ENCODE measurements around the gene TRIM72.
A peak's percentile ranks its signal among the peaks of the same experiment; 100 is the strongest.
"Not testable (repeated sequence)": the region's sequence is repeated elsewhere in the genome, so short reads cannot be mapped to it uniquely, and the experiment has no call there.

The TRIM72 gene

DNA sequence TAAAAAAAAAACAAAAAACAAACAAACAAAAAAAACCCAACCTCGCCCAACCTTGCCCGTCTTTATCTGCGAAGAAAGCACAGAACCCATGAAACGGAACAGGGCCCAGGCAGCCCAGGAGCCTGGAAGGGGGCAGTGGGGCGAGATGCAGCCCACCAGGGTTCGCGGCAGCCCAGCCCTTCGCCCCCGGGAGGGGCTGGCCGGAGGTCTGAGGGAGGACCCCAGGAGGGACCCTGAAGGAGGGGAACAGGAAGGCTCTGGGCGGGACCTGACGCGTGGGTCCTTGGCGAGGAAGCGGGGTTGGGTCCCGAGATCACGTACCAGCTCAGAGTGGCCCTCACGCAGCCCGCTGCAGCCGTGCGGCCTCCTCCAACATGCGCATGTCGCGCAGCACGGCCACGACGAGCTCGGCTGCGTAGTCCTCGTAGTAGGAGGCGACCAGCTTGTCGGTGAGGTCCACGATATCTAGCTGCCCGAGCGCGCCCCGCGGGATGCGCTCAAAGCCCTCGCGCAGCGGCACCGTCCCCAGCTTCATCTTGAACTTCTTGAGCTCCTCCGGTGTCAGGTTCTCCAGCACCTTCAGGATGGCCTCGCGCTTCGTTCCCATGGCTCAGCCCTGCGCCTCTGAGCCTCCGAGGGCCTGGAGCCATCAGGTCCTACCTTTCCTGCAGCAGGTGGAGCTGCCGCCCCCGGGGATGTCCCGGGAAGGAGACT is 2.7 kb downstream of the TRIM72 start, which contains the start of gene PYDC1:
Gene PYDC1, minus strand, starts transcription at position 714 of the 714 bp plus-strand sequence. Its CDS starts 107 bp downstream, at position 607.
- Mint-ChIP-seq H3K36me3 (ENCODE audit: low read depth) (no peaks in the 10 kb centered on the region), H3K4me3 (peak within 1 kb of the TSS; percentile 82), H3K4me1 (ENCODE audit: low read depth) (peaks cover 19% of the 10 kb centered on the region), H3K27ac (no peak within 1 kb of the TSS), H3K27me3 (ENCODE audit: low read depth) (peaks cover 50% of the 10 kb centered on the region), H3K9me3 (no peaks in the 10 kb centered on the region)

- Mint-ChIP-seq H3K9me3 (no peaks in the 10 kb centered on the region), H3K4me1 (ENCODE audit: low read depth) (peaks cover 16% of the 10 kb centered on the region), H3K36me3 (ENCODE audit: low read depth) (no peaks in the 10 kb centered on the region), H3K27ac (no peak overlapping the region), H3K27me3 (ENCODE audit: low read depth) (peaks cover 54% of the 10 kb centered on the region), H3K4me3 (peak overlapping the region; percentile 73)
Measured at GRCh38 chr16:31217136-31217530, 3.2 kb downstream of the TRIM72 start.

- H3K9me3 Mint-ChIP-seq = no peaks in the 10 kb centered on the region
- H3K27me3 Mint-ChIP-seq (ENCODE audit: low read depth) = peaks cover 51% of the 10 kb centered on the region
- peaks cover 13% of the 10 kb centered on the region for H3K4me1 Mint-ChIP-seq (ENCODE audit: low read depth)
- no peak overlapping the region for H3K27ac Mint-ChIP-seq
- H3K4me3 Mint-ChIP-seq = no peak overlapping the region
- H3K36me3 Mint-ChIP-seq (ENCODE audit: low read depth) = no peaks in the 10 kb centered on the region
Measured at GRCh38 chr16:31219154-31219741, 5.3 kb downstream of the TRIM72 start.

DNA sequence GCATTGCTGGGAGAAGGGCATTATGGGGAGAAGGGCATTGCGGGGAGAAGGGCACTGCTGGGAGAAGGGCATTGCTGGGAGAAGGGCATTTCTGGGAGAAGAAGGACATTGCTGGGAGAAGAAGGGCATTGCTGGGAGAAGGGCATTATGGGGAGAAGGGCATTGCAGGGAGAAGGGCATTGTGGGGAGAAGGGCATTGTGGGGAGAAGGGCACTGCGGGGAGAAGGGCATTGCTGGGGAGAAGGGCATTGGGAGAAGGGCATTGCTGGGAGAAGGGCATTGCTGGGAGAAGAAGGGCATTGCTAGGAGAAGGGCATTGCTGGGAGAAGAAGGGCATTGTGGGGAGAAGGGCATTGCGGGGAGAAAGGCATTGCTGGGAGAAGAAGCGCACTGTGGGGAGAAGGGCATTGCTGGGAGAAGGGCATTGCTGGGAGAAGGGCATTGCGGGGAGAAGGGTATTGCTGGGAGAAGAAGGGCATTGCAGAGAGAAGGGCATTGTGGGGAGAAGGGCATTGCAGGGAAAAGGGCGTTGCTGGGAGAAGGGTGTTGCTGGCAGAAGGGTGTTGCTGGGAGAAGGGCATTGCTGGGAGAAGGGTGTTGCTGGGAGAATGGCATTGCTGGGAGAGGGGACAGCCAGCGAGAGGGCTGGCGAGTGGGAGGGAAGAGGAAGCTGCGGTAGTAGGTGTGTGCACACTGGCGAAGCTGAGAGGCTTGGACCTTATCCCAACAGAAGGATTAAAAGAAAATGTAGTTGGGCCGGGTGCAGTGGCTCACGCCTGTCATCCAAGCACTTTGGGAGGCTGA is 7.6 kb downstream of the TRIM72 start:
- H3K27me3 Mint-ChIP-seq (ENCODE audit: low read depth) = peaks cover 40% of the 10 kb centered on the region
- no peak overlapping the region for H3K27ac Mint-ChIP-seq
- H3K9me3 Mint-ChIP-seq = no peaks in the 10 kb centered on the region
- no peaks in the 10 kb centered on the region for H3K36me3 Mint-ChIP-seq (ENCODE audit: low read depth)
- H3K4me3 Mint-ChIP-seq = no peak overlapping the region
- peaks cover 7% of the 10 kb centered on the region for H3K4me1 Mint-ChIP-seq (ENCODE audit: low read depth)

DNA sequence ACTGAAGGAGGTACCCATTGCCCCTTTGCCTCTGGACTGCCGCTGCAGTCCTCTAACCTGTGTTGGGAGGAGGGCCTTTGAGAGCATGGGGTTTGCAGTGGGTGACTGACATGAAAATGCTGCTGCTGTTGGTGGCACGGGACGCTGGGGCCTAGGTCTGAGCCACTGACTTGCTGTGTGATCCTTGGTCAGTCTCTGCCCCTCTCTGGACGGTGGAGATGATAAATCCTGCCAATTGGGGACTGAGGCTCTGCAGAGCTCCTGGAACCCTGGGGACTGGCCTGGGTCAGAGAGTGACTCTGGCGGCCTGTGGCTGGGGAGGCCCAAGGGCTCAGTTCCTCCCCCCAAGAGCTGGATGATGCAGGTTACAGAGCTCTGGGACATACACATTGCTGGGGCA is 9.1 kb downstream of the TRIM72 start:
- H3K9me3 Mint-ChIP-seq = no peaks in the 10 kb centered on the region
- no peak overlapping the region for H3K4me3 Mint-ChIP-seq
- peaks cover 2% of the 10 kb centered on the region for H3K4me1 Mint-ChIP-seq (ENCODE audit: low read depth)
- peaks cover 27% of the 10 kb centered on the region for H3K27me3 Mint-ChIP-seq (ENCODE audit: low read depth)
- no peaks in the 10 kb centered on the region for H3K36me3 Mint-ChIP-seq (ENCODE audit: low read depth)
- H3K27ac Mint-ChIP-seq = no peak overlapping the region

GRCh38 chr16:31224092-31224955 is 10.4 kb downstream of the TRIM72 start:
- no peak overlapping the region for H3K4me3 Mint-ChIP-seq

GRCh38 chr16:31225193-31225592 is 11.3 kb downstream of the TRIM72 start:
- no peaks in the 10 kb centered on the region for H3K9me3 Mint-ChIP-seq
- peaks cover 15% of the 10 kb centered on the region for H3K27me3 Mint-ChIP-seq (ENCODE audit: low read depth)
- H3K27ac Mint-ChIP-seq = no peak overlapping the region
- no peak overlapping the region for H3K4me3 Mint-ChIP-seq
- peaks cover 4% of the 10 kb centered on the region for H3K4me1 Mint-ChIP-seq (ENCODE audit: low read depth)
- no peaks in the 10 kb centered on the region for H3K36me3 Mint-ChIP-seq (ENCODE audit: low read depth)

More at GRCh38 chr16:31224092-31224955, 10.4 kb downstream of the TRIM72 start:
- H3K27ac Mint-ChIP-seq = no peak overlapping the region
- H3K36me3 Mint-ChIP-seq (ENCODE audit: low read depth) = no peaks in the 10 kb centered on the region
- peaks cover 4% of the 10 kb centered on the region for H3K4me1 Mint-ChIP-seq (ENCODE audit: low read depth)
- peaks cover 15% of the 10 kb centered on the region for H3K27me3 Mint-ChIP-seq (ENCODE audit: low read depth)
- no peaks in the 10 kb centered on the region for H3K9me3 Mint-ChIP-seq

- Mint-ChIP-seq H3K9me3 (no peaks in the 10 kb centered on the region), H3K4me3 (no peak overlapping the region), H3K4me1 (ENCODE audit: low read depth) (peaks cover 2% of the 10 kb centered on the region), H3K27me3 (ENCODE audit: low read depth) (no peaks in the 10 kb centered on the region), H3K36me3 (ENCODE audit: low read depth) (no peaks in the 10 kb centered on the region), H3K27ac (no peak overlapping the region)
Measured at GRCh38 chr16:31228206-31228605, 14.3 kb downstream of the TRIM72 start.

DNA sequence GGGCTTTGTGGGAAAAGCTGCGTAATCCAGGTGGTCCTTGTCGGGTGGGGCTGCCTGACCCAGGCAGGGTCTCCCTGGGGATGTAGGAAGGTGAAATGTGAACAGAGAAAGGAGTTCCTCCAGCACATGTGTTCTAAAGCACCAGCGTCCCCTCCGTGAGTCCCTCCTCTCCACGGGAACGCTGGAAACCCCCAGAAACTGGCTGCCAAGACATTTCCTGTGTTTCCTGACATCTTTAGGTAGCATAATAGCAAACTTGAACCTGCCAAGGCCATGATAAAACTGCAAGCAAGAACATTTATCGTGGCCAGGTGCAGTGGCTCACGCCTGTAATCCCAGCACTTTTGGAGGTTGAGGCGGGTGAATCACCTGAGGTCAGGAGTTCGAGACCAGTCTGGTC is 15.6 kb downstream of the TRIM72 start:
- H3K4me3 Mint-ChIP-seq = no peak overlapping the region
- H3K9me3 Mint-ChIP-seq = peaks cover 5% of the 10 kb centered on the region
- H3K4me1 Mint-ChIP-seq (ENCODE audit: low read depth) = peaks cover 2% of the 10 kb centered on the region
- H3K36me3 Mint-ChIP-seq (ENCODE audit: low read depth) = peaks cover 3% of the 10 kb centered on the region
- H3K27me3 Mint-ChIP-seq (ENCODE audit: low read depth) = no peaks in the 10 kb centered on the region
- H3K27ac Mint-ChIP-seq = no peak overlapping the region

GRCh38 chr16:31238041-31238440 is 24.1 kb downstream of the TRIM72 start:
- Mint-ChIP-seq H3K36me3 (ENCODE audit: low read depth) (peaks cover 3% of the 10 kb centered on the region), H3K4me3 (no peak overlapping the region), H3K27me3 (ENCODE audit: low read depth) (no peaks in the 10 kb centered on the region), H3K4me1 (ENCODE audit: low read depth) (peaks cover 4% of the 10 kb centered on the region), H3K27ac (no peak overlapping the region), H3K9me3 (peaks cover 12% of the 10 kb centered on the region)

GRCh38 chr16:31242206-31242605 is 28.3 kb downstream of the TRIM72 start:
- no peak overlapping the region for H3K27ac Mint-ChIP-seq
- H3K27me3 Mint-ChIP-seq (ENCODE audit: low read depth) = no peaks in the 10 kb centered on the region
- H3K36me3 Mint-ChIP-seq (ENCODE audit: low read depth) = no peaks in the 10 kb centered on the region
- no peaks in the 10 kb centered on the region for H3K9me3 Mint-ChIP-seq
- H3K4me3 Mint-ChIP-seq = no peak overlapping the region
- no peaks in the 10 kb centered on the region for H3K4me1 Mint-ChIP-seq (ENCODE audit: low read depth)

GRCh38 chr16:31243734-31244670 is 30.1 kb downstream of the TRIM72 start:
- Mint-ChIP-seq H3K4me1 (ENCODE audit: low read depth) (no peaks in the 10 kb centered on the region), H3K36me3 (ENCODE audit: low read depth) (no peaks in the 10 kb centered on the region), H3K27ac (no peak overlapping the region), H3K27me3 (ENCODE audit: low read depth) (no peaks in the 10 kb centered on the region), H3K4me3 (no peak overlapping the region), H3K9me3 (no peaks in the 10 kb centered on the region)

- not testable (repeated sequence) for H3K4me3 Mint-ChIP-seq
Measured at GRCh38 chr16:31245598-31245997, 31.7 kb downstream of the TRIM72 start.

More at GRCh38 chr16:31245598-31245997, 31.7 kb downstream of the TRIM72 start:
- not testable (repeated sequence) for H3K27me3 Mint-ChIP-seq (ENCODE audit: low read depth); H3K27ac Mint-ChIP-seq; H3K36me3 Mint-ChIP-seq (ENCODE audit: low read depth); H3K4me1 Mint-ChIP-seq (ENCODE audit: low read depth); H3K9me3 Mint-ChIP-seq

Data from T-helper 1 cell treated with Interleukin-12 subunit alpha and Interleukin-12 subunit beta and Interleukin-4 antibody, amounts not matched to agents 30 μg/mL and 1 μg/mL, for 36 hours (primary cell).